ENCODE data around the gene EWSR1. TPM values are rescaled to one million over a fixed set of nuclear protein-coding genes. Genes with fewer than 3 reads are reported as not detected.
"Not testable (repeated sequence)": the region's sequence is repeated elsewhere in the genome, so short reads cannot be mapped to it uniquely, and the experiment has no call there.

EWSR1 gene
- total RNA-seq: 205 TPM

GRCh38 chr22:29267858-29268510, at the start of gene EWSR1, which contains the start of gene RHBDD3:
TSS of gene EWSR1 (plus strand) at chr22:29268268. CDS start at chr22:29268337, 69 bp downstream.
TSS of gene RHBDD3 (minus strand) at chr22:29267981. CDS start at chr22:29265626, 2,355 bp downstream.
- DNase-seq (ENCODE audit: low spot score in 2 of 2) (peak; percentile 95), FAIRE-seq (no peak)

- FAIRE-seq: no peak
- DNase-seq (ENCODE audit: low spot score in 2 of 2): no peak
These were observed 49.2 kb upstream of the EWSR1 start for GRCh38 chr22:29218758-29219408.

- not testable (repeated sequence) for DNase-seq (ENCODE audit: low spot score in 2 of 2); FAIRE-seq
These were observed 48.7 kb upstream of the EWSR1 start for GRCh38 chr22:29219409-29219782.

GRCh38 chr22:29219881-29220670, 48.0 kb upstream of the EWSR1 start:
- no peak for FAIRE-seq
- no peak for DNase-seq (ENCODE audit: low spot score in 2 of 2)

- DNase-seq (ENCODE audit: low spot score in 2 of 2): no peak
These were observed 43.8 kb upstream of the EWSR1 start for GRCh38 chr22:29224121-29224858.

GRCh38 chr22:29224859-29225410, 43.1 kb upstream of the EWSR1 start:
- FAIRE-seq (no peak), DNase-seq (ENCODE audit: low spot score in 2 of 2) (no peak)

More at GRCh38 chr22:29224121-29224858, 43.8 kb upstream of the EWSR1 start:
- FAIRE-seq: no peak

GRCh38 chr22:29225422-29226090, 42.5 kb upstream of the EWSR1 start:
- no peak for DNase-seq (ENCODE audit: low spot score in 2 of 2)
- FAIRE-seq: no peak

GRCh38 chr22:29226351-29226981, 41.6 kb upstream of the EWSR1 start:
- FAIRE-seq (no peak), DNase-seq (ENCODE audit: low spot score in 2 of 2) (no peak)

GRCh38 chr22:29230972-29231875, 36.8 kb upstream of the EWSR1 start:
- FAIRE-seq: no peak
- no peak for DNase-seq (ENCODE audit: low spot score in 2 of 2)

- FAIRE-seq (no peak), DNase-seq (ENCODE audit: low spot score in 2 of 2) (no peak)
These were observed 35.8 kb upstream of the EWSR1 start for GRCh38 chr22:29231971-29232959.

GRCh38 chr22:29233277-29233877, 34.7 kb upstream of the EWSR1 start:
- FAIRE-seq (no peak), DNase-seq (ENCODE audit: low spot score in 2 of 2) (no peak)

GRCh38 chr22:29240481-29240880, 27.6 kb upstream of the EWSR1 start:
- DNase-seq (ENCODE audit: low spot score in 2 of 2); FAIRE-seq: not testable (repeated sequence)

GRCh38 chr22:29243874-29244446, 24.1 kb upstream of the EWSR1 start:
- FAIRE-seq: no peak
- DNase-seq (ENCODE audit: low spot score in 2 of 2): no peak

GRCh38 chr22:29244785-29245625, 23.1 kb upstream of the EWSR1 start:
- DNase-seq (ENCODE audit: low spot score in 2 of 2) (no peak), FAIRE-seq (no peak)

Measured in frontal cortex (tissue), 4 donors.